Stimulated activated CD4-positive, alpha-beta T cell treated with anti-CD3 and anti-CD28 coated beads, Interleukin-1b, Interleukin-23, amount 100 ng/mL, for 48 hours (primary cell): Measurements from ENCODE around the gene SHROOM2.
"Not testable (repeated sequence)": the region's sequence is repeated elsewhere in the genome, so short reads cannot be mapped to it uniquely, and the experiment has no call there.

Experiments used
- DNase-seq: peaks from one replicate; pipeline ENCODE4 v3.0.0-alpha.2; 2020

Gene SHROOM2

GRCh38 chrX:9786798-9787635, 788 bp downstream of the SHROOM2 start:
- DNase-seq = no peak

GRCh38 chrX:9788911-9789310, 2.7 kb downstream of the SHROOM2 start:
- no peak for DNase-seq

- no peak for DNase-seq
Observed at GRCh38 chrX:9789555-9789954, 3.3 kb downstream of the SHROOM2 start.

- no peak for DNase-seq
Observed at GRCh38 chrX:9790866-9791265, 4.6 kb downstream of the SHROOM2 start.

- no peak for DNase-seq
Observed at GRCh38 chrX:9794495-9794894, 8.3 kb downstream of the SHROOM2 start.

- DNase-seq = no peak
Observed at GRCh38 chrX:9797384-9798360, 11.4 kb downstream of the SHROOM2 start.

- no peak for DNase-seq
Observed at GRCh38 chrX:9802737-9803136, 16.5 kb downstream of the SHROOM2 start.

GRCh38 chrX:9804444-9804843, 18.2 kb downstream of the SHROOM2 start:
- DNase-seq = no peak

- DNase-seq = no peak
Observed at GRCh38 chrX:9805956-9806355, 19.7 kb downstream of the SHROOM2 start.

- no peak for DNase-seq
Observed at GRCh38 chrX:9807355-9808182, 21.3 kb downstream of the SHROOM2 start.

- not testable (repeated sequence) for DNase-seq
Observed at GRCh38 chrX:9809876-9810275, 23.6 kb downstream of the SHROOM2 start.

- DNase-seq = not testable (repeated sequence)
Observed at GRCh38 chrX:9811086-9811485, 24.9 kb downstream of the SHROOM2 start.

GRCh38 chrX:9816084-9816700, 30.0 kb downstream of the SHROOM2 start:
- no peak for DNase-seq

- DNase-seq = no peak
Observed at GRCh38 chrX:9821572-9821971, 35.3 kb downstream of the SHROOM2 start.

- no peak for DNase-seq
Observed at GRCh38 chrX:9824554-9824953, 38.3 kb downstream of the SHROOM2 start.

GRCh38 chrX:9825129-9825790, 39.0 kb downstream of the SHROOM2 start:
- no peak for DNase-seq

- DNase-seq = no peak
Observed at GRCh38 chrX:9825966-9826365, 39.7 kb downstream of the SHROOM2 start.

GRCh38 chrX:9829308-9830267, 43.4 kb downstream of the SHROOM2 start:
- peak; percentile 58 for DNase-seq

- DNase-seq = no peak
Observed at GRCh38 chrX:9832811-9833210, 46.6 kb downstream of the SHROOM2 start.

GRCh38 chrX:9835585-9836210, 49.5 kb downstream of the SHROOM2 start:
- DNase-seq = no peak
